Psoas muscle (tissue), 8 donors: Measurements from ENCODE around the gene EEF1A2. TPM values are rescaled to one million over a fixed set of nuclear protein-coding genes. Genes with fewer than 3 reads are reported as not detected.
A peak's percentile ranks its signal among the peaks of the same experiment; 100 is the strongest.
"Not testable (repeated sequence)": the region's sequence is repeated elsewhere in the genome, so short reads cannot be mapped to it uniquely, and the experiment has no call there.

ENCODE experiments used
- ATAC-seq, 4 donors: fragments of 200-7000 bp; cut with Tn5 transposase; one replicate each; pipeline ENCODE4 v1.9.1; 2020; ENCODE audit warnings: moderate library complexity in 3 of 4, mild to moderate bottlenecking in 2 of 4
- DNase-seq, 2 donors: peaks; one replicate each; pipeline ENCODE4 v3.0.0-alpha.2; 2020
- H3K27ac ChIP-seq: fragments of 200-600 bp; one replicate; pipeline ENCODE4 v1.8.0; 2022
- H3K27me3 ChIP-seq, 3 donors: fragments of 200-600 bp in 1 of 3; one replicate each; pipeline versions ENCODE4 v1.6.1 to v1.8.0; 2013 to 2022; ENCODE audit warnings: low read length in 2 of 3, mild to moderate bottlenecking in 2 of 3, moderate library complexity in 1 of 3; ENCODE audit not compliant: insufficient read depth in 3 of 3
- H3K36me3 ChIP-seq, 2 donors: fragments of 200-600 bp in 1 of 2; one replicate each; pipeline versions ENCODE4 v1.6.1 to v1.8.0; 2013 to 2022; ENCODE audit warnings: low read depth in 1 of 2, mild to moderate bottlenecking in 1 of 2, moderate library complexity in 1 of 2; ENCODE audit not compliant: insufficient read depth in 1 of 2
- H3K4me1 ChIP-seq: fragments of 200-600 bp; one replicate; pipeline ENCODE4 v1.8.0; 2022
- H3K4me3 ChIP-seq: fragments of 200-600 bp; one replicate; pipeline ENCODE4 v1.8.0; 2022; ENCODE audit warnings: mild to moderate bottlenecking
- H3K9me3 ChIP-seq: fragments of 200-600 bp; one replicate; pipeline ENCODE4 v1.8.0; 2022
- WGBS, 3 donors: extraction: QIAGEN DNeasy Blood & Tissue Kit; methylation state at CpG; one replicate each; pipeline versions ENCODE4 v1.1.6 to v1.1.7; 2013; 5-methylcytosine and 5-hydroxymethylcytosine counted together
- intact Hi-C, 2 donors: fragments of 100-400 bp; cut with DNase I; formaldehyde crosslinking; loops; one replicate each; pipeline versions ENCODE4 v1.11.0 to v1.14.2; 2022
- polyA plus RNA-seq, 3 donors: library from polyadenylated mRNA; stranded (reverse); fragments of 200-250 nt; gene quantifications; one replicate each; pipeline ENCODE4 v1.2.3, GENCODE V29; 2013
- total RNA-seq, 4 donors: library from RNA; stranded (reverse); fragmentation: NEBNext Ultra II Directional in 2 of 4; extraction: Animal tissue kit (Norgen Biotek cat#: 25700) in 2 of 4; gene quantifications; one replicate each; pipeline versions ENCODE4 v1.2.1 to v1.2.4, GENCODE V29; 2021 to 2023
- TF ChIP-seq, protein P1 (sequence below): fragments of 200-600 bp; IDR thresholded peaks from one replicate; pipeline ENCODE4 v1.8.0; 2022; ENCODE audit warnings: antibody characterized with exemption
- donor health status: healthy with polysubstance abuse.
- donor health status: DM: no; HTN: no; CAD: no; lungs with moderate emphysema.
- donor health status: Bipolar disorder and iron deficiency.
- donor health status: healthy.
- donor health status: DM: yes; HTN: yes; CAD: no.
- donor health status: DM: no; HTN: no; CAD: no.
- donor health status: DM: no; HTN: no; CAD: no.
- donor health status: DM: yes; HTN: yes; CAD: no.

The EEF1A2 gene
- total and polyA plus RNA-seq, 7 donors, result 952 to 2,126 (median 1,898) TPM

DNA sequence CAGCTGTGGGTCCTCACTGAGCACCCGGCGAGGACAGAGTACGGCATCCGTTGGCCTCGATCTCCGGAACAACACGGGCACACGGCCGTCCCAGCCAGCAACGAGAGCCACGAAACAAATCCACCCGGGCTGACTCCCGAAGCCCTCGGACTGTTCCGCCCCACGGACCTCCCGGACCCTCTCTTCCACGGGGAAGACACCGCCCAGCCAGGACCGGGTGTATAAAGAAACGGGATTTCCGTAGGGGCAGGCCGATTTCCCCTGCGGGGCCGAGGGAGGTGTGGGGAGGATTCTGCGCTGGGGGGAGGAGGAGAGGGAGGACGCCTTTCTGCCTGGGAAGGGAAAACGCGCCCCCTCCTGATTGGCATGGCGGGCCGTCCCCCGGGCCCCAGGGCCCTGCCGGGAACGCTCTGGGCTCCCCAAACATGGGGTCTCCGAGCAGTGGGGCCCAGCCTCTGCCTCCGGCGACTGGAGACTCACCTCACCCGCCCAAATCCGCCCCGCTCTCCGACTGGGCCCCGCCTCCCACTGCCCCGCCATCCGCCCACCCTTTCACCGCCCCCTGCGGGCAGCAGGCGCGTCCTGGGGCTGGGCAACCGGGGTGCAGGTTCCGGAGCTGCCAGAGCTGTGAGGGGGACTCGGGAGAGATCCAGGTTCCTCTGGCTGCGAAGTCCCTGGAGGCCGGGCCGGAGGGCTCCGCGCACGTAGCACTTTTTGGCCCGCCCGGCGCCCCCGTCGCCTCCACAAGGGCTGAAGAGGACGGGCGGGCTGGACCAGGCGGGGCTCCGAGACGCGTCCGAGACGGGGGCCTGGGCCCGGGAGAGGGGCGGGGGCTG is 21.0 kb upstream of the EEF1A2 start:
- DNase-seq (peak in 1 of 2 donors; percentile 78), ATAC-seq (peak; percentile 63 to 79 (median 68))
- Histone ChIP-seq H3K4me3 (peak overlapping the region; percentile 80), H3K9me3 (no peaks in the 10 kb centered on the region), H3K27me3 (no peaks in the 10 kb centered on the region), H3K36me3 (peaks cover 0 to 24% of the 10 kb centered on the region in 2 donors), H3K4me1 (peaks cover 19% of the 10 kb centered on the region), H3K27ac (peak overlapping the region; percentile 87)
- TF ChIP-seq, protein P1, sequence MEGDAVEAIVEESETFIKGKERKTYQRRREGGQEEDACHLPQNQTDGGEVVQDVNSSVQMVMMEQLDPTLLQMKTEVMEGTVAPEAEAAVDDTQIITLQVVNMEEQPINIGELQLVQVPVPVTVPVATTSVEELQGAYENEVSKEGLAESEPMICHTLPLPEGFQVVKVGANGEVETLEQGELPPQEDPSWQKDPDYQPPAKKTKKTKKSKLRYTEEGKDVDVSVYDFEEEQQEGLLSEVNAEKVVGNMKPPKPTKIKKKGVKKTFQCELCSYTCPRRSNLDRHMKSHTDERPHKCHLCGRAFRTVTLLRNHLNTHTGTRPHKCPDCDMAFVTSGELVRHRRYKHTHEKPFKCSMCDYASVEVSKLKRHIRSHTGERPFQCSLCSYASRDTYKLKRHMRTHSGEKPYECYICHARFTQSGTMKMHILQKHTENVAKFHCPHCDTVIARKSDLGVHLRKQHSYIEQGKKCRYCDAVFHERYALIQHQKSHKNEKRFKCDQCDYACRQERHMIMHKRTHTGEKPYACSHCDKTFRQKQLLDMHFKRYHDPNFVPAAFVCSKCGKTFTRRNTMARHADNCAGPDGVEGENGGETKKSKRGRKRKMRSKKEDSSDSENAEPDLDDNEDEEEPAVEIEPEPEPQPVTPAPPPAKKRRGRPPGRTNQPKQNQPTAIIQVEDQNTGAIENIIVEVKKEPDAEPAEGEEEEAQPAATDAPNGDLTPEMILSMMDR, result peak; percentile 32
- WGBS, 3 donors, result 1 to 2% (median 1%) methylated on average over 43 to 72 of the region's 72 CpGs
- intact Hi-C loops, result loop anchor here (1.0 to 2.0 kb wide), 2 partner anchors 23 to 24 kb away; no protein-coding TSS in a partner anchor

DNA sequence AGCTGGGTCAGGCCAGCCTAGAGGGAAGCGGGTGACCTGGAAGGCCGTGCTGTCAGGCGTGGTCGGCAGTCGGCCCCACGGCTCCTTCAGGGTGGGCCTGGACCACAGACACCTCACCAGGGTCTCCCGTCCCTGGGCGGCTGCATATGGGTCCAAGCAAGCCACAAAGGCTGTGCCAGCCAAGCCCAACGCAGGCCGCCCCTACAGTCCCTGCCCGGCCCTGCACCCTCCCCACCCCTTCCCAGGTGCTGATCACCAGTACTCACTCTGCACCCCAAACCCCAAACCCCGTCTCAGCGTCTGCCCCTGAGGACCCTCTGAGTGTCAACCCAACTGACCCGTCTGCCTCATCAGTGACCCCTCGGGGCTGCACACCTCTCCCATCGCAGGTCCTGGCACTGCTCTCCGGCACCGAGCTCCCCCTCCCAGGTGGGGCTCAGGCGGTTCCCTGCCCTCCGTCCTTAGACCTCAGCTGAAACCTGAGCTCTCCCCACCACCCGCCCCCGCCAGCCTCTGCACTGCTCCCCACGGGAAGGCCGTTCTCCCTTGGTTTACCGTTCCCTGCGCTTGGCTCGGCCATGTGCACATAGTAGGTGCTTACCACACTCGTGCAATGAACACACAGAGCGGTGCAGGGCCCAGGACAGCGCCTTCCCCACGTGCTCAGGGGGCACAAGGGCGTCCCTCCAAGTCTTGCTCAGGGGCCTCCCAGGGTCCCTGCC is 20.2 kb upstream of the EEF1A2 start:
- H3K4me1 ChIP-seq, result peaks cover 19% of the 10 kb centered on the region
- intact Hi-C loops, result no loop called here
- DNase-seq, result peak in 1 of 2 donors; percentile 53
- H3K4me3 ChIP-seq, result peak overlapping the region; percentile 80
- H3K36me3 ChIP-seq, result peaks cover 0 to 24% of the 10 kb centered on the region in 2 donors
- H3K27ac ChIP-seq, result no peak overlapping the region
- peak in 1 of 4 donors; percentile 0 for ATAC-seq
- no peaks in the 10 kb centered on the region for H3K9me3 ChIP-seq
- TF ChIP-seq, protein P1, result no peak
- H3K27me3 ChIP-seq, result no peaks in the 10 kb centered on the region
- WGBS, 3 donors, result 74 to 84% (median 75%) methylated on average over 31 to 32 of the region's 32 CpGs

DNA sequence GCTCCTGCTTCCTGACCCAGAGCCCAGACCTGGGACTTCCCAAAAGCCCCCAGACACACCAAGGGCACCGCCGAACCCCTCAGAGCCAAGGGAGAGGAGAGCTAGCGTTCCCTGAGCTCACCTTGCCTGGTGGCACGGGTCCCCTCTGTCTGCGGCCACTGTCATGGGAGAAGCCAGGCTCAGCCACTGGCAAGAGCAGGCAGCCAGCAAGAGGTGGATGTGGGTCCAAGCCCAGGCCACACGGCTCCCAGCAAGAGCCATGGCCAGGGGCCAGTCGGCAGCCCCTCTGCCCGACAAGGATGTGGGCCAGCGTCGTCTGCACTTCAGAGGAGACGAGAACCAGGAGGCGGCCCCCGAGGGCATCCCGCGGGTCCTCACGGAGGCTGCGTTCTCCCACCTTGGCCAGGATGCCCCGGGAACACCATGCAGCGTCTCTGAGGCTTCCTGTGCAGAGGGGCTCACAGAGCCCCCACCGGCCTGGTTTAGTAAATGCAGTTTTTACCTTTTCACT is 19.5 kb upstream of the EEF1A2 start:
- Histone ChIP-seq H3K4me3 (no peak overlapping the region), H3K36me3 (peaks cover 0 to 24% of the 10 kb centered on the region in 2 donors), H3K9me3 (no peaks in the 10 kb centered on the region), H3K4me1 (peaks cover 19% of the 10 kb centered on the region), H3K27me3 (no peaks in the 10 kb centered on the region), H3K27ac (no peak overlapping the region)
- WGBS, 3 donors, result 80 to 86% (median 82%) methylated on average over 20 of the region's 20 CpGs
- DNase-seq, result peak in 1 of 2 donors; percentile 51
- ATAC-seq, result no peak
- intact Hi-C loops, result no loop called here
- TF ChIP-seq, protein P1, result no peak

DNA sequence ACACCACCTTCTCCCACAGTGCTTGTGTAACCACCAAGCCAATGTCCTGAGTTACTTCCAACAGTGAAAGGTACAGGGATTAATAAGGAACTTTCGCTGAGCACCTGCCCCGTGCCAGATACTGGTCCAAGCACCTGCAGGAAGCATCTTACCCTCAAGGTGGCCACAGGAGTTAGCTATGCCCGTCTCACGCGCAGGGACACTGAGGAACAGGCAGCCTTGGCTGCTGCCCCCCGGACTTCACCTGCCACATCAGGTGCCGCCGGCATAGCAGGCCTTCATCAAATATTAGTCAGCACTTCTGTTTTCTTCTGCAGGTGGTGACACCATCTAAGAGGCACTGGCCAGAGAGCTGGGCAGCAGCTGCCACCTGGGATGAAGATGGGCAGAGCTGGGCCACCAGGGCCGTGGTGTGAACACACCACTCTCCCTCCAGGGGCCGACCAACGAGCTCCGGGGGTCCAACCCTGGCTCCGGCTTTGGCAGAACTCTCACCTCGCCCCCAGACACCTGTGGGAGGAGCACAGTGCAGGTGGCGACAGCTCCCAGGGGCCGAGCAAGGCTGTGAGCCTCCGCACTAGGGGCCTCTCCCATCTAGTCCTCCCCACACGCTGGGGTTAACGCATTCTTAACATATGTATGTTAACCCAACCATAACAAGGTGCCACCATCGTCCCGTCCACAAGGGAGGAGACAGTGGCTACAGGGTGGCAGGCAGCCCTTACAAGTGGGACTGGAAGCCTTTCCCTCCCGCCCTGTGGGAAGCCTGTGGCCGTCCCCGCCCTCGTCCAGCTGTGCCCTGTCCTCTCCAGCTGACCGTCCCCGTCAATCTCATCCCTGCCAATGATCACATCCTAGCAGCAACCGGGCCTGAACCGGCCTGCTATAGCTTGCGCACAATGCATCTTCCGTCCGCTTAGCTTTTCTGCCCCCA is 18.8 kb upstream of the EEF1A2 start:
- H3K27me3 ChIP-seq, result no peaks in the 10 kb centered on the region
- H3K27ac ChIP-seq, result no peak overlapping the region
- ATAC-seq (no peak), DNase-seq (peak in 1 of 2 donors; percentile 40)
- 82 to 86% (median 85%) methylated on average over 30 to 32 of the region's 32 CpGs for WGBS, 3 donors
- H3K4me1 ChIP-seq, result peaks cover 18% of the 10 kb centered on the region
- intact Hi-C loops, result no loop called here
- TF ChIP-seq, protein P1, result no peak
- no peaks in the 10 kb centered on the region for H3K9me3 ChIP-seq
- peaks cover 0 to 19% of the 10 kb centered on the region in 2 donors for H3K36me3 ChIP-seq
- no peak overlapping the region for H3K4me3 ChIP-seq

DNA sequence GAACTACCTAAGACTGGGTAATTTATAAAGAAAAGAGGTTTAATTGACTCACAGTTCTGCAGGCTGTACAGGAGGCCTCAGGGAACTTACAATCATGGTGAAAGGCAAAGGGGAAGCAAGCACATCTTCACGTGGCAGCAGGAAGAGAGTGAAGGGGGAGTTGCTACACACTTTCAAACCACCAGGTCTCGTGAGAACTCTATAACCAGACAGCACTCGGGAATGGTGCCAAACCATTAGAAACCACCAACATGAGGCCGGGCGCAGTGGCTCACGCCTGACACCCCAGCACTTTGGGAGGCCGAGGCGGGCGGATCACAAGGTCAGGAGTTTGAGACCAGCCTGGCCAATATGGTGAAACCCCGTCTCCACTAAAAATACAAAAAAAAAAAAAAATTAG is 15.6 kb upstream of the EEF1A2 start:
- DNase-seq, result peak in 1 of 2 donors; percentile 26
- H3K27me3 ChIP-seq, H3K4me3 ChIP-seq, H3K9me3 ChIP-seq, intact Hi-C loops, ATAC-seq, H3K27ac ChIP-seq: not testable (repeated sequence)
- H3K4me1 ChIP-seq, result peaks cover 12% of the 10 kb centered on the region
- peaks cover 0 to 14% of the 10 kb centered on the region in 2 donors for H3K36me3 ChIP-seq
- 73 to 79% (median 75%) methylated on average over 9 to 10 of the region's 10 CpGs for WGBS, 3 donors
